ENCODE measurements around the gene RHOD. TPM values are rescaled to one million over a fixed set of nuclear protein-coding genes. Genes with fewer than 3 reads are reported as not detected.

RHOD gene, protein sequence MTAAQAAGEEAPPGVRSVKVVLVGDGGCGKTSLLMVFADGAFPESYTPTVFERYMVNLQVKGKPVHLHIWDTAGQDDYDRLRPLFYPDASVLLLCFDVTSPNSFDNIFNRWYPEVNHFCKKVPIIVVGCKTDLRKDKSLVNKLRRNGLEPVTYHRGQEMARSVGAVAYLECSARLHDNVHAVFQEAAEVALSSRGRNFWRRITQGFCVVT
- polyA plus RNA-seq (2013, experiment 1 of 4): 5.5 TPM
- polyA plus RNA-seq (2013, experiment 2 of 4): 5.5 TPM
- 5.8 TPM for polyA plus RNA-seq (2013, experiment 3 of 4)
- 5.3 TPM for polyA plus RNA-seq (2013, experiment 4 of 4)

GRCh38 chr11:67056267-67057204 is at the start of gene RHOD:
TSS of gene RHOD (plus strand) at chr11:67056847. CDS start at chr11:67056903, 56 bp downstream.
- H3K4me1 ChIP-seq (ENCODE audit: control insufficient read depth, insufficient read depth, low read length): no peaks in the 10 kb centered on the region
- H3K27ac ChIP-seq (ENCODE audit: insufficient read depth, low read depth, low read length, poor library complexity, severe bottlenecking): no peak within 1 kb of the TSS
- peaks cover 27% of the 10 kb centered on the region for H3K27me3 ChIP-seq (ENCODE audit: control insufficient read depth, insufficient read depth, low read length, poor library complexity, severe bottlenecking)
- no peaks in the 10 kb centered on the region for H3K9me3 ChIP-seq (ENCODE audit: control insufficient read depth, low read length)
- 8% methylated on average over 72 of the region's 72 CpGs for WGBS, 2 experiments
- H3K36me3 ChIP-seq (ENCODE audit: control insufficient read depth, insufficient read depth, low read length): no peaks in the 10 kb centered on the region
- H3K4me3 ChIP-seq (ENCODE audit: insufficient read depth, low read depth, low read length): peak within 1 kb of the TSS; percentile 43

DNA sequence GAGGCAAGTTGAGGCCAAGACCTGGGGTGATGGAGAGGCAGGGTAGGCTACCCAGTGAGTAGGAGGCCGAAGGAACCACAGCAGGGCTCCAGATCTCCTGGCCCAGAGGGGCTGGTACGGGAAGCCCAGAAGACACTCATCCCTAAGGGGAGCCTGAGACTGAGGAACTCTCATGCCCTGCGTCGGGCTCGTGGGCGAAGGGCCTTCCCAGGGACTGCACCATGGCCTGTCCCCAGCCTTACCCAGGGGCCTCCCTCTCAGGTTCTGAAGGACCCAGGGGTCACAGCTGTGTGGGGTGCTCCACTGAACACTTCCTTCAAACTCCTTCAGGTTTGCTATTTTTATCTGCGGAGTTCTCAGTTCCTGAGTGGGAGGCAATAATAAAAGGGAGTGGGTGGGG is 49.5 kb upstream of the RHOD start:
- Histone ChIP-seq H3K27me3 (ENCODE audit: control insufficient read depth, insufficient read depth, low read length, poor library complexity, severe bottlenecking) (peaks cover 14% of the 10 kb centered on the region), H3K9me3 (ENCODE audit: control insufficient read depth, low read length) (no peaks in the 10 kb centered on the region), H3K36me3 (ENCODE audit: control insufficient read depth, insufficient read depth, low read length) (no peaks in the 10 kb centered on the region), H3K4me3 (ENCODE audit: insufficient read depth, low read depth, low read length) (no peak overlapping the region), H3K4me1 (ENCODE audit: control insufficient read depth, insufficient read depth, low read length) (peaks cover 8% of the 10 kb centered on the region), H3K27ac (ENCODE audit: insufficient read depth, low read depth, low read length, poor library complexity, severe bottlenecking) (no peak overlapping the region)
- WGBS, 2 experiments: 96 to 97% methylated on average over 6 to 7 of the region's 7 CpGs

- WGBS, 2 experiments: 90% methylated on average over 7 of the region's 7 CpGs
Measured at GRCh38 chr11:67010296-67010905, 46.2 kb upstream of the RHOD start.

GRCh38 chr11:67013511-67014045 is 43.1 kb upstream of the RHOD start:
- Histone ChIP-seq H3K27me3 (ENCODE audit: control insufficient read depth, insufficient read depth, low read length, poor library complexity, severe bottlenecking) (no peaks in the 10 kb centered on the region), H3K4me1 (ENCODE audit: control insufficient read depth, insufficient read depth, low read length) (no peaks in the 10 kb centered on the region), H3K27ac (ENCODE audit: insufficient read depth, low read depth, low read length, poor library complexity, severe bottlenecking) (no peak overlapping the region), H3K36me3 (ENCODE audit: control insufficient read depth, insufficient read depth, low read length) (no peaks in the 10 kb centered on the region), H3K4me3 (ENCODE audit: insufficient read depth, low read depth, low read length) (no peak overlapping the region), H3K9me3 (ENCODE audit: control insufficient read depth, low read length) (no peaks in the 10 kb centered on the region)
- 89 to 93% methylated on average over 11 of the region's 11 CpGs for WGBS, 2 experiments

More at GRCh38 chr11:67010296-67010905, 46.2 kb upstream of the RHOD start:
- H3K4me3 ChIP-seq (ENCODE audit: insufficient read depth, low read depth, low read length): no peak overlapping the region
- no peaks in the 10 kb centered on the region for H3K27me3 ChIP-seq (ENCODE audit: control insufficient read depth, insufficient read depth, low read length, poor library complexity, severe bottlenecking)
- H3K4me1 ChIP-seq (ENCODE audit: control insufficient read depth, insufficient read depth, low read length): no peaks in the 10 kb centered on the region
- H3K27ac ChIP-seq (ENCODE audit: insufficient read depth, low read depth, low read length, poor library complexity, severe bottlenecking): no peak overlapping the region
- no peaks in the 10 kb centered on the region for H3K9me3 ChIP-seq (ENCODE audit: control insufficient read depth, low read length)
- H3K36me3 ChIP-seq (ENCODE audit: control insufficient read depth, insufficient read depth, low read length): no peaks in the 10 kb centered on the region

DNA sequence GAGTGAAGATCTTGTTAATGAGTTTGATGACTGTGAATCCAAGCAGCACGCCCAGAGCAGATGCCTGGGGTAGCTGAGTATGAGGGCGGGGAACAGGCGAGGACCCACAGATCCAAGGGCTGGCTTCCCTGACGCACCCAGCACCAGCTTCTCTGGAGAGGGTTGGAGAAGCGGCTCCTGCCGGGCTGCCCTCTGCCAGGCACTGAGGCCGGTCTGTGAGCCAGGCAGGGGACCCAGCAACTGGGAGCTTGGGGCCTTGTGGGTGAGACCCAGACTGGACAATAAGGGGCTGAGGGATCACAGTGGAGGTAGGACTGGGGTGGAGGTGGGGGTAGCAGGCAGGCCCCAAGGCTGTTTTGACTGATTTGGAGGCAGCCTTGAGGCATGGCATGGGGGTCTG is 42.3 kb upstream of the RHOD start:
- WGBS, 2 experiments: 96 to 97% methylated on average over 7 of the region's 7 CpGs
- Histone ChIP-seq H3K4me3 (ENCODE audit: insufficient read depth, low read depth, low read length) (no peak overlapping the region), H3K9me3 (ENCODE audit: control insufficient read depth, low read length) (no peaks in the 10 kb centered on the region), H3K36me3 (ENCODE audit: control insufficient read depth, insufficient read depth, low read length) (no peaks in the 10 kb centered on the region), H3K27ac (ENCODE audit: insufficient read depth, low read depth, low read length, poor library complexity, severe bottlenecking) (no peak overlapping the region), H3K27me3 (ENCODE audit: control insufficient read depth, insufficient read depth, low read length, poor library complexity, severe bottlenecking) (no peaks in the 10 kb centered on the region), H3K4me1 (ENCODE audit: control insufficient read depth, insufficient read depth, low read length) (no peaks in the 10 kb centered on the region)

DNA sequence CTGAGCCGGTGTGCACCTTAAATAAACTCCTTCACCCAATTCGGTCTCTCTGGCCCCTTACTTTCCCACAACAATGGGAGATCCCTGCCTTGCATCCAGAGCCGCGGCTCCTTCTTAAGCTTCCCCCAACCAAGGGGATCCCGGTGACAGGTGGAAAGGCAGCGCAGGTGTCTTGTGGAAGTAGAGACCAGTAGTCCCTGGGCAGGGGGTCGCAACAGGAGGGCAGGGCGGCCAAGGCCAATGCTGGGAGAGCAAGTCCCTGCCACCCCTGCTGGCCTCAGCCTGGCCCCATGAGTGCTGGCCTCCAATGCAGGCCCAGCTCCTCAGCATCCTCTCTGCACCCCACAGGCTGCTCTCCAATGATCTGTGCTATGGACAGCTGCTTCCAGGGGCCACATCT is 41.6 kb upstream of the RHOD start:
- H3K4me3 ChIP-seq (ENCODE audit: insufficient read depth, low read depth, low read length): no peak overlapping the region
- 85 to 89% methylated on average over 8 of the region's 8 CpGs for WGBS, 2 experiments
- H3K4me1 ChIP-seq (ENCODE audit: control insufficient read depth, insufficient read depth, low read length): no peaks in the 10 kb centered on the region
- no peak overlapping the region for H3K27ac ChIP-seq (ENCODE audit: insufficient read depth, low read depth, low read length, poor library complexity, severe bottlenecking)
- H3K9me3 ChIP-seq (ENCODE audit: control insufficient read depth, low read length): no peaks in the 10 kb centered on the region
- H3K27me3 ChIP-seq (ENCODE audit: control insufficient read depth, insufficient read depth, low read length, poor library complexity, severe bottlenecking): no peaks in the 10 kb centered on the region
- H3K36me3 ChIP-seq (ENCODE audit: control insufficient read depth, insufficient read depth, low read length): no peaks in the 10 kb centered on the region

- H3K9me3 ChIP-seq (ENCODE audit: control insufficient read depth, low read length): no peaks in the 10 kb centered on the region
- no peak overlapping the region for H3K27ac ChIP-seq (ENCODE audit: insufficient read depth, low read depth, low read length, poor library complexity, severe bottlenecking)
- H3K36me3 ChIP-seq (ENCODE audit: control insufficient read depth, insufficient read depth, low read length): no peaks in the 10 kb centered on the region
- WGBS, 2 experiments: 90 to 92% methylated on average over 5 of the region's 5 CpGs
- no peaks in the 10 kb centered on the region for H3K4me1 ChIP-seq (ENCODE audit: control insufficient read depth, insufficient read depth, low read length)
- H3K27me3 ChIP-seq (ENCODE audit: control insufficient read depth, insufficient read depth, low read length, poor library complexity, severe bottlenecking): peaks cover 3% of the 10 kb centered on the region
- no peak overlapping the region for H3K4me3 ChIP-seq (ENCODE audit: insufficient read depth, low read depth, low read length)
Measured at GRCh38 chr11:67016550-67016949, 40.1 kb upstream of the RHOD start.

GRCh38 chr11:67020949-67021348 is 35.7 kb upstream of the RHOD start:
- 91 to 94% methylated on average over 6 of the region's 6 CpGs for WGBS, 2 experiments
- H3K36me3 ChIP-seq (ENCODE audit: control insufficient read depth, insufficient read depth, low read length): no peaks in the 10 kb centered on the region
- no peak overlapping the region for H3K27ac ChIP-seq (ENCODE audit: insufficient read depth, low read depth, low read length, poor library complexity, severe bottlenecking)
- H3K4me1 ChIP-seq (ENCODE audit: control insufficient read depth, insufficient read depth, low read length): no peaks in the 10 kb centered on the region
- no peaks in the 10 kb centered on the region for H3K9me3 ChIP-seq (ENCODE audit: control insufficient read depth, low read length)
- H3K4me3 ChIP-seq (ENCODE audit: insufficient read depth, low read depth, low read length): no peak overlapping the region
- H3K27me3 ChIP-seq (ENCODE audit: control insufficient read depth, insufficient read depth, low read length, poor library complexity, severe bottlenecking): peaks cover 44% of the 10 kb centered on the region

GRCh38 chr11:67022341-67022933 is 34.2 kb upstream of the RHOD start:
- Histone ChIP-seq H3K36me3 (ENCODE audit: control insufficient read depth, insufficient read depth, low read length) (no peaks in the 10 kb centered on the region), H3K4me3 (ENCODE audit: insufficient read depth, low read depth, low read length) (peak overlapping the region; percentile 24), H3K27me3 (ENCODE audit: control insufficient read depth, insufficient read depth, low read length, poor library complexity, severe bottlenecking) (peaks cover 44% of the 10 kb centered on the region), H3K4me1 (ENCODE audit: control insufficient read depth, insufficient read depth, low read length) (no peaks in the 10 kb centered on the region), H3K27ac (ENCODE audit: insufficient read depth, low read depth, low read length, poor library complexity, severe bottlenecking) (no peak overlapping the region), H3K9me3 (ENCODE audit: control insufficient read depth, low read length) (no peaks in the 10 kb centered on the region)
- 48 to 51% methylated on average over 20 of the region's 20 CpGs for WGBS, 2 experiments

Data from ectodermal cell (in vitro differentiated cells).